HL-60 (cell line): ENCODE data around the gene MAMDC2.

ENCODE experiments used
- POLR2AphosphoS5 ChIP-seq: IDR thresholded peaks from 2 replicates; pipeline ENCODE4 v1.6.1; 2012; ENCODE audit warnings: low read depth
- TF ChIP-seq, protein P1 (sequence below): IDR thresholded peaks from one replicate; pipeline ENCODE4 v1.5.1; 2011; ENCODE audit warnings: low read length, control low read depth, inconsistent platforms; ENCODE audit not compliant: insufficient read depth
- TF ChIP-seq, protein P2 (sequence below): IDR thresholded peaks from 2 replicates; pipeline ENCODE4 v1.6.1; 2012; ENCODE audit warnings: low read depth; ENCODE audit not compliant: insufficient replicate concordance

GRCh38 chr9:69995846-69996245 is 47.8 kb upstream of the MAMDC2 start:
- TF ChIP-seq, protein P1, sequence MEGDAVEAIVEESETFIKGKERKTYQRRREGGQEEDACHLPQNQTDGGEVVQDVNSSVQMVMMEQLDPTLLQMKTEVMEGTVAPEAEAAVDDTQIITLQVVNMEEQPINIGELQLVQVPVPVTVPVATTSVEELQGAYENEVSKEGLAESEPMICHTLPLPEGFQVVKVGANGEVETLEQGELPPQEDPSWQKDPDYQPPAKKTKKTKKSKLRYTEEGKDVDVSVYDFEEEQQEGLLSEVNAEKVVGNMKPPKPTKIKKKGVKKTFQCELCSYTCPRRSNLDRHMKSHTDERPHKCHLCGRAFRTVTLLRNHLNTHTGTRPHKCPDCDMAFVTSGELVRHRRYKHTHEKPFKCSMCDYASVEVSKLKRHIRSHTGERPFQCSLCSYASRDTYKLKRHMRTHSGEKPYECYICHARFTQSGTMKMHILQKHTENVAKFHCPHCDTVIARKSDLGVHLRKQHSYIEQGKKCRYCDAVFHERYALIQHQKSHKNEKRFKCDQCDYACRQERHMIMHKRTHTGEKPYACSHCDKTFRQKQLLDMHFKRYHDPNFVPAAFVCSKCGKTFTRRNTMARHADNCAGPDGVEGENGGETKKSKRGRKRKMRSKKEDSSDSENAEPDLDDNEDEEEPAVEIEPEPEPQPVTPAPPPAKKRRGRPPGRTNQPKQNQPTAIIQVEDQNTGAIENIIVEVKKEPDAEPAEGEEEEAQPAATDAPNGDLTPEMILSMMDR = no peak
- TF ChIP-seq, protein P2, sequence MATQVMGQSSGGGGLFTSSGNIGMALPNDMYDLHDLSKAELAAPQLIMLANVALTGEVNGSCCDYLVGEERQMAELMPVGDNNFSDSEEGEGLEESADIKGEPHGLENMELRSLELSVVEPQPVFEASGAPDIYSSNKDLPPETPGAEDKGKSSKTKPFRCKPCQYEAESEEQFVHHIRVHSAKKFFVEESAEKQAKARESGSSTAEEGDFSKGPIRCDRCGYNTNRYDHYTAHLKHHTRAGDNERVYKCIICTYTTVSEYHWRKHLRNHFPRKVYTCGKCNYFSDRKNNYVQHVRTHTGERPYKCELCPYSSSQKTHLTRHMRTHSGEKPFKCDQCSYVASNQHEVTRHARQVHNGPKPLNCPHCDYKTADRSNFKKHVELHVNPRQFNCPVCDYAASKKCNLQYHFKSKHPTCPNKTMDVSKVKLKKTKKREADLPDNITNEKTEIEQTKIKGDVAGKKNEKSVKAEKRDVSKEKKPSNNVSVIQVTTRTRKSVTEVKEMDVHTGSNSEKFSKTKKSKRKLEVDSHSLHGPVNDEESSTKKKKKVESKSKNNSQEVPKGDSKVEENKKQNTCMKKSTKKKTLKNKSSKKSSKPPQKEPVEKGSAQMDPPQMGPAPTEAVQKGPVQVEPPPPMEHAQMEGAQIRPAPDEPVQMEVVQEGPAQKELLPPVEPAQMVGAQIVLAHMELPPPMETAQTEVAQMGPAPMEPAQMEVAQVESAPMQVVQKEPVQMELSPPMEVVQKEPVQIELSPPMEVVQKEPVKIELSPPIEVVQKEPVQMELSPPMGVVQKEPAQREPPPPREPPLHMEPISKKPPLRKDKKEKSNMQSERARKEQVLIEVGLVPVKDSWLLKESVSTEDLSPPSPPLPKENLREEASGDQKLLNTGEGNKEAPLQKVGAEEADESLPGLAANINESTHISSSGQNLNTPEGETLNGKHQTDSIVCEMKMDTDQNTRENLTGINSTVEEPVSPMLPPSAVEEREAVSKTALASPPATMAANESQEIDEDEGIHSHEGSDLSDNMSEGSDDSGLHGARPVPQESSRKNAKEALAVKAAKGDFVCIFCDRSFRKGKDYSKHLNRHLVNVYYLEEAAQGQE = no peak
- TF ChIP-seq POLR2AphosphoS5 = no peak
